Ovary (tissue), 3 donors: ENCODE results near the gene ITPR3.

Source experiments
- CTCF ChIP-seq, 3 donors: fragments of 450-650 bp in 2 of 3; fragments of 200-600 bp in 1 of 3; IDR thresholded peaks; one replicate each; pipeline versions ENCODE4 v1.5.1 to v1.8.0; 2016 to 2022; ENCODE audit warnings: antibody characterized with exemption in 3 of 3, mild to moderate bottlenecking in 1 of 3
- EP300 ChIP-seq: sonication (generic); formaldehyde crosslinking; IDR thresholded peaks from one replicate; pipeline ENCODE4 v1.6.1; 2017; ENCODE audit warnings: antibody characterized with exemption
- donor health status: DM: no; HTN: no; CAD: no.

DNA sequence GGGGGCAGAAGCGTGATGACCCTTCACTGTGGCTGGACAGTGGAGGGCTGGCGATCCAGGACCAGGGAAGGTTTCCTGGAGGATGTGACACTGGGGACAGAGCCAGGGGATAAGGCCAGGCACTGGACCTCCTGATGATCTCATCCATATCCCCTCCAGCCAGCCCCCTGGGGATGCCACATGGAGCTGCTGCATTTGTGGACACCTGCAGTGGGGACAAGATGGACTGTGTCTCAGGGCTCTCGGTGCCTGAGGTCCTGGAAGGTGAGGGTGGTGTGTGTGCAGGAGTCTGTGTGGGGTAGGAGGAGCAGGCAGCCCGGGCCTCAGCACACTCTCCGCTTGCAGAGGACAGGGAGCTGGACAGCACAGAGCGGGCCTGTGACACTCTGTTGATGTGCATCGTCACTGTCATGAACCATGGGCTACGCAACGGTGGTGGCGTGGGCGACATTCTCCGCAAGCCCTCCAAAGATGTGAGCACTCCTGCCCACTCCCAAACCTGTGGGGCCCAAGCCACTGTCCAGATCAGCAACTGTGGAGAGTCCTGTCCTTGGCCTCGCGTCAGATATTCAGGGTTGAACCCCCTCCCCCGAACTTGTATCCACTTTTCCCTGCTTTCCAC lies 70.4 kb downstream of the ITPR3 start:
- TF ChIP-seq CTCF (IDR thresholded peaks at IDR 0.05) = no peak
- TF ChIP-seq EP300 = no peak
